Stimulated activated CD8-positive, alpha-beta memory T cell treated with anti-CD3 and anti-CD28 coated beads, Interleukin-7, amount 100 ng/mL, for 48 hours (primary cell): Measurements from ENCODE around the gene MTR.

Experiments used
- DNase-seq, 2 donors: peaks; one replicate each; pipeline ENCODE4 v3.0.0-alpha.2; 2020; ENCODE audit warnings: low read depth in 1 of 2; ENCODE audit errors: extremely low read depth in 1 of 2

MTR gene

GRCh38 chr1:236948996-236949395 is 153.9 kb downstream of the MTR start:
- no peak for DNase-seq

DNA sequence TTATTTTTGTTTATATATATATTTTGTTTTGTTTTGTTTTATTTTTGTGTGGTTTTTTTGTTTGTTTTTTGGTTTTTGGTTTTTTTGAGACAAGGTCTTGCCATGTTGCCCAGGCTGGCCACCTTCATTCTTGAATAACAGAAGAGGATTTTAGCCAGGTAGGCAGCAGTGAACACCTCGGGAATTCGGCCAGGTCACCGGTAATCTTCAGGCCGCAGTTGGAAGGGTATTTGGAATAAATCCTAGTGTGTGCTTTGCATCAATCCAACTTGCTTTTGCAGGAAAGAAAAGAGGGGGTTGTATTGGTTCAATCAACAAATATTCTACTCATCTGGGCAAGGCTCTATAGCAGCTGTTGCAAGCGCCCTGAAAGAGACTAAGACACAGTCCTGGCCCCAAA is 155.3 kb downstream of the MTR start:
- DNase-seq: no peak

DNA sequence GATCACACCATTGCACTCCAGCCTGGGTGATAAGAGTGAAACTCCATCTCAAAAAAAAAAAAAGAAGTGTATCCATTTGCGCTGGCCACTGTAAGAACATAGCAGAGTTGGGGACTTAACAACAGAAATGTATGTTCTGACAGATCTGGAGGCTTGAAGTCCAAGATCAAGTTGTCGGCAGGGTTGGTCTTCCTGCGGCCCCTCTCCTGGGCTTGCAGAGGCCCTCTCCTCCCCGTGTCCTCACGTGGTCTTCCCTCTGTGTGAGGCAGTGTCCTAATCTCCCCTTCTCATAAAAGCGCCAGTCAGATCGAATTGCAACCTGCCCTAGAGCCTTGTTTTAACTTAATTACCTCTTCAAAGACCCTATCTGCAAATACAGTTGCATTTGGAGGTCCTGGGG is 156.6 kb downstream of the MTR start:
- no peak for DNase-seq

DNA sequence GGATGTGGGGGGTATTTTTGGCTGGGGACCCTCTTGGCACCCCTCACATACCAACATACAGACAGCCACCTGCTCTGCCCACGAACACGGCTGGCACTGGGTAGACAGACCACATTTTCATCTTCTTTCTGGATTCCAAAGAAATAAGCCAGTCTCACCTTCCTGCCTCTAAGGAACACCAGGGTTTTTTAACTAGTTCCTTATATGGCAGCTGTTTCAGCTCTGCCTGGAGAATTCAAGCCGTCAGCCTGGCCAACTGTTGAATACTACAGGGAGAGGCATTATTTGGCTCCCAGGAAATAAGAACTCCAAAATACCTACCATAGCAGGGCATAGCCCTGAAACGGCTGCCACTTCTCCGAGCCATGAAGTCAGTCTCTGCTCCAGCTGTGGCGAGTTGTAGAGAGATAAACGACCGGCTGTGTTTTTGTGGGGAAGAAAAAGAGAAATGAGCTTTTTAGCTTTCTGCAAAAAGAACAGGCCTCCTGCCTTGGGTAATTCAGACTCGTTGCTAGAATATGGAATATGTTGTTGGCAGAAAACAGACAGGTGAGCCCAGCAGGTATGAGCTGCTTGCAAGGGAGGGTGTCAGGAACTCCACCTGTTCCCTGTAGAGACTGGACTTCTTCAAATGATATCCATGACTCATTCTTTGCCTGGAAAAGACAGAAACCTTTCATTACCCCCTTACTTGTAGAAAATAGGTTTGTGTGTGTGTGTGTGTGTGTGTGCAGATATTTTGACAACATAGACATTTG is 157.3 kb downstream of the MTR start:
- DNase-seq: no peak

- no peak for DNase-seq
These were observed 158.1 kb downstream of the MTR start for GRCh38 chr1:236953151-236953700.
